Renal cortex interstitium (tissue), 15 donors: ENCODE data around the gene IFT27. TPM values are rescaled to one million over a fixed set of nuclear protein-coding genes. Genes with fewer than 3 reads are reported as not detected.

Experiments
- DNase-seq, 11 donors: peaks; one replicate each; pipeline ENCODE4 v3.0.0-alpha.2; 2013; ENCODE audit warnings: low read depth in 9 of 11, low spot score in 4 of 11; ENCODE audit errors: extremely low read depth in 1 of 11
- long read RNA-seq, 16 experiments: transcript quantifications; one replicate each; lab custom pipeline, GENCODE V29; 2026
- polyA plus RNA-seq, 3 donors: library from polyadenylated mRNA; unstranded; fragments of 120-200 nt; gene quantifications; one replicate each; pipeline ENCODE4 v1.2.1, GENCODE V29; 2013; ENCODE audit not compliant: insufficient read length in 3 of 3

IFT27 gene
- polyA plus RNA-seq: 10 to 100 TPM; 50.2 to 56.1 (median 52.8) TPM
- long read RNA-seq, donor 1, transcript IFT27-205 (7 exons, 1,095 nt): major isoform, 12 of 12 reads
- long read RNA-seq, donor 1, partial matches to known transcripts: 0 of 12 reads
- long read RNA-seq, donor 1, other reads (novel, unspliced or antisense): 0 of 12 reads
- long read RNA-seq, donor 2, transcript IFT27-205 (7 exons, 1,095 nt): major isoform, 25 of 32 reads
- long read RNA-seq, donor 2, partial matches to known transcripts: 6 of 32 reads
- long read RNA-seq, donor 2, other reads (novel, unspliced or antisense): 0 of 32 reads
- long read RNA-seq, donor 3, transcript IFT27-205 (7 exons, 1,095 nt): major isoform, 22 of 23 reads
- long read RNA-seq, donor 3, partial matches to known transcripts: 0 of 23 reads
- long read RNA-seq, donor 3, other reads (novel, unspliced or antisense): 0 of 23 reads
- long read RNA-seq, donor 4, transcript IFT27-205 (7 exons, 1,095 nt): major isoform, 11 of 13 reads
- long read RNA-seq, donor 4, partial matches to known transcripts: 0 of 13 reads
- long read RNA-seq, donor 4, other reads (novel, unspliced or antisense): 0 of 13 reads
- long read RNA-seq, donor 5, transcript IFT27-205 (7 exons, 1,095 nt): major isoform, 33 of 41 reads
- long read RNA-seq, donor 5, partial matches to known transcripts: 6 of 41 reads
- long read RNA-seq, donor 5, other reads (novel, unspliced or antisense): 0 of 41 reads
- long read RNA-seq, donor 6, transcript IFT27-205 (7 exons, 1,095 nt): major isoform, 13 of 32 reads
- long read RNA-seq, donor 6, partial matches to known transcripts: 19 of 32 reads
- long read RNA-seq, donor 6, other reads (novel, unspliced or antisense): 0 of 32 reads
- long read RNA-seq, donor 7, transcript IFT27-205 (7 exons, 1,095 nt): major isoform, 12 of 13 reads
- long read RNA-seq, donor 7, partial matches to known transcripts: 0 of 13 reads
- long read RNA-seq, donor 7, other reads (novel, unspliced or antisense): 0 of 13 reads
- long read RNA-seq, donor 8, transcript IFT27-205 (7 exons, 1,095 nt): major isoform, 30 of 61 reads
- long read RNA-seq, donor 8, partial matches to known transcripts: 31 of 61 reads
- long read RNA-seq, donor 8, other reads (novel, unspliced or antisense): 0 of 61 reads
- long read RNA-seq, donor 9, transcript IFT27-205 (7 exons, 1,095 nt): major isoform, 18 of 19 reads
- long read RNA-seq, donor 9, partial matches to known transcripts: 0 of 19 reads
- long read RNA-seq, donor 9, other reads (novel, unspliced or antisense): 0 of 19 reads
- long read RNA-seq, donor 10, transcript IFT27-205 (7 exons, 1,095 nt): major isoform, 21 of 28 reads
- long read RNA-seq, donor 10, partial matches to known transcripts: 7 of 28 reads
- long read RNA-seq, donor 10, other reads (novel, unspliced or antisense): 0 of 28 reads
- long read RNA-seq, donor 11, transcript IFT27-205 (7 exons, 1,095 nt): major isoform, 14 of 14 reads
- long read RNA-seq, donor 11, partial matches to known transcripts: 0 of 14 reads
- long read RNA-seq, donor 11, other reads (novel, unspliced or antisense): 0 of 14 reads
- long read RNA-seq, donor 12, transcript IFT27-205 (7 exons, 1,095 nt): major isoform, 5 of 5 reads
- long read RNA-seq, donor 12, partial matches to known transcripts: 0 of 5 reads
- long read RNA-seq, donor 12, other reads (novel, unspliced or antisense): 0 of 5 reads
- long read RNA-seq, donor 13, transcript IFT27-205 (7 exons, 1,095 nt): major isoform, 47 of 55 reads
- long read RNA-seq, donor 13, partial matches to known transcripts: 6 of 55 reads
- long read RNA-seq, donor 13, other reads (novel, unspliced or antisense): 0 of 55 reads
- long read RNA-seq, donor 14, transcript IFT27-205 (7 exons, 1,095 nt): major isoform, 16 of 23 reads
- long read RNA-seq, donor 14, partial matches to known transcripts: 7 of 23 reads
- long read RNA-seq, donor 14, other reads (novel, unspliced or antisense): 0 of 23 reads
- long read RNA-seq, donor 15, transcript IFT27-205 (7 exons, 1,095 nt): major isoform, 11 of 11 reads
- long read RNA-seq, donor 15, partial matches to known transcripts: 0 of 11 reads
- long read RNA-seq, donor 15, other reads (novel, unspliced or antisense): 0 of 11 reads
- long read RNA-seq, donor 16, transcript IFT27-205 (7 exons, 1,095 nt): major isoform, 54 of 78 reads
- long read RNA-seq, donor 16, partial matches to known transcripts: 17 of 78 reads
- long read RNA-seq, donor 16, other reads (novel, unspliced or antisense): 6 of 78 reads

- DNase-seq: peak; percentile 99 to 100 (median 100)
These were observed at the start of gene IFT27 for GRCh38 chr22:36775964-36776669. TSS of gene IFT27 (minus strand) at chr22:36776119. CDS start at chr22:36775707, 412 bp downstream.

- DNase-seq: no peak
These were observed 48.7 kb upstream of the IFT27 start for GRCh38 chr22:36824655-36825054.

GRCh38 chr22:36823186-36823839 lies 47.4 kb upstream of the IFT27 start:
- DNase-seq: no peak

- no peak for DNase-seq
These were observed 46.7 kb upstream of the IFT27 start for GRCh38 chr22:36822581-36822980.

GRCh38 chr22:36819112-36819511 lies 43.2 kb upstream of the IFT27 start:
- DNase-seq: no peak

- no peak for DNase-seq
These were observed 42.2 kb upstream of the IFT27 start for GRCh38 chr22:36818010-36818642.

GRCh38 chr22:36817525-36817848 lies 41.6 kb upstream of the IFT27 start:
- no peak for DNase-seq

- DNase-seq: peak in 5 of 11 donors; percentile 45 to 70 (median 52)
These were observed 41.0 kb upstream of the IFT27 start, which contains the start of gene PVALB for GRCh38 chr22:36816636-36817524. TSS of gene PVALB (minus strand) at chr22:36817035. CDS start at chr22:36817005, 30 bp downstream.

GRCh38 chr22:36816339-36816635 lies 40.4 kb upstream of the IFT27 start:
- no peak for DNase-seq

- no peak for DNase-seq
These were observed 39.8 kb upstream of the IFT27 start for GRCh38 chr22:36815558-36816338.

GRCh38 chr22:36814801-36815200 lies 38.9 kb upstream of the IFT27 start:
- no peak for DNase-seq

- DNase-seq: no peak
These were observed 35.3 kb upstream of the IFT27 start for GRCh38 chr22:36811094-36811800.

GRCh38 chr22:36809351-36809750 lies 33.4 kb upstream of the IFT27 start:
- DNase-seq: no peak
